ENCODE measurements around the gene KRTAP4-16.
"Not testable (repeated sequence)": the region's sequence is repeated elsewhere in the genome, so short reads cannot be mapped to it uniquely, and the experiment has no call there.

Gene KRTAP4-16

DNA sequence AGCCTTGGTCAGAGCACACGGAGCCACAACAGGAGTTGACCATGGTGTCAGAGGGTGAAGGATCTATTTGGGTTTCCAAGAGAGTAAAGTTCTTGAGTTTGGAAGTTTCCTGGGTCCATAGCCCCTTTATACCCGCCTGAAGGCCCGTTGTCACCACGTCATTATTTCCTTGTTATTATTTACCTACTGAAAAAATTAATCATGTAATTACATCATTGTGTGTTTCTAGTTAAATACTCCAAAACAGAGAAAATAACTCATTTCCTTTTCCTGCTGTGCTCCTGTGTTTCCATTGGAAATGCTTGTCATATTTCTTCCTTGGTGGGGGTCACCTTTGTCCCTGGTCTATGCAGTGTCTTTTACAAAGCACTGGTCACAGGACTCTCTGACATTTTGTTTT is 4.0 kb downstream of the KRTAP4-16 start, which contains the start of gene KRTAP4-8:
Gene KRTAP4-8, minus strand, starts transcription at position 101 of the 400 bp plus-strand sequence. Its CDS starts 58 bp downstream, at position 43.
- TF ChIP-seq, protein P1, sequence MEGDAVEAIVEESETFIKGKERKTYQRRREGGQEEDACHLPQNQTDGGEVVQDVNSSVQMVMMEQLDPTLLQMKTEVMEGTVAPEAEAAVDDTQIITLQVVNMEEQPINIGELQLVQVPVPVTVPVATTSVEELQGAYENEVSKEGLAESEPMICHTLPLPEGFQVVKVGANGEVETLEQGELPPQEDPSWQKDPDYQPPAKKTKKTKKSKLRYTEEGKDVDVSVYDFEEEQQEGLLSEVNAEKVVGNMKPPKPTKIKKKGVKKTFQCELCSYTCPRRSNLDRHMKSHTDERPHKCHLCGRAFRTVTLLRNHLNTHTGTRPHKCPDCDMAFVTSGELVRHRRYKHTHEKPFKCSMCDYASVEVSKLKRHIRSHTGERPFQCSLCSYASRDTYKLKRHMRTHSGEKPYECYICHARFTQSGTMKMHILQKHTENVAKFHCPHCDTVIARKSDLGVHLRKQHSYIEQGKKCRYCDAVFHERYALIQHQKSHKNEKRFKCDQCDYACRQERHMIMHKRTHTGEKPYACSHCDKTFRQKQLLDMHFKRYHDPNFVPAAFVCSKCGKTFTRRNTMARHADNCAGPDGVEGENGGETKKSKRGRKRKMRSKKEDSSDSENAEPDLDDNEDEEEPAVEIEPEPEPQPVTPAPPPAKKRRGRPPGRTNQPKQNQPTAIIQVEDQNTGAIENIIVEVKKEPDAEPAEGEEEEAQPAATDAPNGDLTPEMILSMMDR (IDR thresholded peaks at IDR 0.05; ENCODE audit: borderline replicate concordance, extremely low read depth, low read length, poor library complexity, severe bottlenecking), result no peak
- no peak for TF ChIP-seq EZH2 (IDR thresholded peaks at IDR 0.05; ENCODE audit: borderline replicate concordance, low read depth, low read length, severe bottlenecking)
- Histone ChIP-seq H3K27ac (ENCODE audit: low read length) (no peak within 1 kb of the TSS), H3K27me3 (ENCODE audit: insufficient read depth, low read length, poor library complexity) (no peaks in the 10 kb centered on the region), H3K4me1 (ENCODE audit: insufficient read depth, low read length) (no peaks in the 10 kb centered on the region), H3K9me3 (ENCODE audit: insufficient read depth, low read length, severe bottlenecking) (no peaks in the 10 kb centered on the region), H3K9ac (ENCODE audit: low read depth, low read length) (no peak within 1 kb of the TSS), H3K36me3 (ENCODE audit: insufficient read depth, low read length) (no peaks in the 10 kb centered on the region), H3K79me2 (ENCODE audit: insufficient read depth, low read length) (no peaks in the 10 kb centered on the region), H2AFZ (ENCODE audit: low read depth, low read length) (no peak within 1 kb of the TSS), H4K20me1 (ENCODE audit: insufficient read depth, low read length) (no peaks in the 10 kb centered on the region), H3K4me3 (ENCODE audit: low read depth in 1 of 2, low read length in 2 of 2) (no peak within 1 kb of the TSS), H3K4me2 (ENCODE audit: insufficient read depth, low read length) (no peak within 1 kb of the TSS)
- DNase-seq (no peak), ATAC-seq (ENCODE audit: insufficient read depth, low read depth) (no peak)

DNA sequence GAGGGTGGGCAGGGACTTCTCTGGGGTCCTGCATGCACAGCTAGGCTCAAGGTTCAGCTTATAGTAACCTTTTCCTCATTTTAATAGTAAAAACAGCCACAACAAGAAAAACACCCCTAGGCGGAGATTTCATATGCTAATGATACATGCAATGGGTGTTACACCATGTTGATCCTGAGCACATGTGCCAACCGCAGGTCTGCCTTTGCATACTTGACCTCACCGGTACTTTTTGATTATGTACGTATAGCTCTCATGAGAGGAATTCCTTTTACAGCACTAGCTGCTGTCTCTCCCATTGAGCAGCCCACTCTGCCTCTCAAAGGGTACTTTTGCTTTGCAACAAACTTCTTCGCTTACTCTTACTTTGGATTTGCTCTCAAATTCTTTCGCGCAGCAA is 6.0 kb downstream of the KRTAP4-16 start:
- Histone ChIP-seq H3K36me3 (ENCODE audit: insufficient read depth, low read length) (no peaks in the 10 kb centered on the region), H3K4me2 (ENCODE audit: insufficient read depth, low read length) (no peak overlapping the region), H3K27ac (ENCODE audit: low read length) (no peak overlapping the region), H3K9ac (ENCODE audit: low read depth, low read length) (no peak overlapping the region), H3K4me1 (ENCODE audit: insufficient read depth, low read length) (no peaks in the 10 kb centered on the region), H3K9me3 (ENCODE audit: insufficient read depth, low read length, severe bottlenecking) (no peaks in the 10 kb centered on the region), H2AFZ (ENCODE audit: low read depth, low read length) (no peak overlapping the region), H3K27me3 (ENCODE audit: insufficient read depth, low read length, poor library complexity) (no peaks in the 10 kb centered on the region), H4K20me1 (ENCODE audit: insufficient read depth, low read length) (no peaks in the 10 kb centered on the region), H3K79me2 (ENCODE audit: insufficient read depth, low read length) (no peaks in the 10 kb centered on the region), H3K4me3 (ENCODE audit: low read depth in 1 of 2, low read length in 2 of 2) (no peak overlapping the region)
- DNase-seq (no peak), ATAC-seq (ENCODE audit: insufficient read depth, low read depth) (no peak)
- no peak for TF ChIP-seq EZH2 (IDR thresholded peaks at IDR 0.05; ENCODE audit: borderline replicate concordance, low read depth, low read length, severe bottlenecking)
- TF ChIP-seq, protein P1 (IDR thresholded peaks at IDR 0.05; ENCODE audit: borderline replicate concordance, extremely low read depth, low read length, poor library complexity, severe bottlenecking), result no peak

DNA sequence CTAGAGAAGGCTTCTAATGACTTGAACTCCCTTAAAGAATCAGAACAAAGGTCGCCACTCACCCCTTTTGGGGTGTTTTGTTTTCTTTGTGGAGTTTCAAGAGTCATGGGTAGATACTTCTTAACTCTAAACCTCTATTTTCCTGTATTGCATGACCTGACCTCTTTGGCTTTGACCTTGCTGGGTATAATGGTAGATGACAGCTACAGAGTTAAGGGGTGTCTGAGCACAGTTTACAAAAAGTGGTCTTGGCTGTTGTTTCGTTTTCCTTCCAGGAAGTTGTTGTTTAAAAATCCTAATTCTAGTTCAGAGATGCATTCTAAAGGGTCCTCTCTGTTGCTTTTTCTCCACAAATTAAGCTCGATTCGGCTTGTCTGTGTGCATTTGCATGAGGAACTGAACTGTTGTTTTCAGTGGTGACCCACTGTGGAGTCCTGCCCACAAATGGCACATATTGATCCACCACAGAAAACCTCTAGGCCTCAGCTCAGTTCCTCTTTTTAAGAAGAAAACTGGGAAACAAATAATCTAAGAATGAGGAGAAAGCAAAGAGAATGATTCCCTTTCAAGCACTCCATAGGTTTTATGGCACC is 13.2 kb downstream of the KRTAP4-16 start:
- not testable (repeated sequence) for H3K4me2 ChIP-seq (ENCODE audit: insufficient read depth, low read length); H3K36me3 ChIP-seq (ENCODE audit: insufficient read depth, low read length); DNase-seq; H3K4me3 ChIP-seq (ENCODE audit: low read depth in 1 of 2, low read length in 2 of 2); H3K27me3 ChIP-seq (ENCODE audit: insufficient read depth, low read length, poor library complexity); H4K20me1 ChIP-seq (ENCODE audit: insufficient read depth, low read length); ATAC-seq (ENCODE audit: insufficient read depth, low read depth); H2AFZ ChIP-seq (ENCODE audit: low read depth, low read length); H3K9me3 ChIP-seq (ENCODE audit: insufficient read depth, low read length, severe bottlenecking); H3K9ac ChIP-seq (ENCODE audit: low read depth, low read length); H3K27ac ChIP-seq (ENCODE audit: low read length); H3K4me1 ChIP-seq (ENCODE audit: insufficient read depth, low read length); H3K79me2 ChIP-seq (ENCODE audit: insufficient read depth, low read length)

DNA sequence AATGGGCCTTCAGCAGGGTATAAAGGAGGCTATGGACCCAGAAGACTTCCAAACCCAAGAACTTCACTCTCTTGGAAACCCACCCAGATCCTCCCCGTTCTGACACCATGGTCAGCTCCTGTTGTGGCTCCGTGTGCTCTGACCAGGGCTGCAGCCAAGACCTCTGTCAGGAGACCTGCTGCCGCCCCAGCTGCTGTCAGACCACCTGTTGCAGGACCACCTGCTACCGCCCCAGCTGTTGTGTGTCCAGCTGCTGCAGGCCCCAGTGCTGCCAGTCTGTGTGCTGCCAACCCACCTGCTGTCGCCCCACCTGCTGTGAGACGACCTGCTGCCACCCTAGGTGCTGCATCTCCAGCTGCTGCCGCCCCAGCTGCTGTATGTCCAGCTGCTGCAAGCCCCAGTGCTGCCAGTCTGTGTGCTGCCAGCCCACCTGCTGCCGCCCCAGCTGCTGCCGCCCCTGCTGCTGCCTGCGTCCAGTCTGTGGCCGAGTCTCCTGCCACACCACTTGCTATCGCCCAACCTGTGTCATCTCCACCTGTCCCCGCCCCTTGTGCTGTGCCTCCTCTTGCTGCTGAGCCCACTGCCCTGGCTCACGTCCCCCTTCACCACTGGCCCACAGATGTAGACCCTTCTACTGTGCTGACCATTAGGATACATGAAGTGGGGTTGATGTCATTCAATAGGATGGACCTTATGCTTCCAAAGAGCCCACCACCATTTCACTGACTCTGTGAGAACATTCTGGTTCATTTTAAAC is 17.7 kb downstream of the KRTAP4-16 start, which contains the start of gene KRTAP4-7:
Gene KRTAP4-7, plus strand, starts transcription at position 51 of the 757 bp plus-strand sequence. Its CDS starts 57 bp downstream, at position 108.
- not testable (repeated sequence) for ATAC-seq (ENCODE audit: insufficient read depth, low read depth); H3K4me2 ChIP-seq (ENCODE audit: insufficient read depth, low read length); DNase-seq; H3K36me3 ChIP-seq (ENCODE audit: insufficient read depth, low read length); H3K4me1 ChIP-seq (ENCODE audit: insufficient read depth, low read length); H3K27ac ChIP-seq (ENCODE audit: low read length); H3K27me3 ChIP-seq (ENCODE audit: insufficient read depth, low read length, poor library complexity); H3K79me2 ChIP-seq (ENCODE audit: insufficient read depth, low read length); H3K4me3 ChIP-seq (ENCODE audit: low read depth in 1 of 2, low read length in 2 of 2); H3K9ac ChIP-seq (ENCODE audit: low read depth, low read length); H4K20me1 ChIP-seq (ENCODE audit: insufficient read depth, low read length); H3K9me3 ChIP-seq (ENCODE audit: insufficient read depth, low read length, severe bottlenecking); H2AFZ ChIP-seq (ENCODE audit: low read depth, low read length)

DNA sequence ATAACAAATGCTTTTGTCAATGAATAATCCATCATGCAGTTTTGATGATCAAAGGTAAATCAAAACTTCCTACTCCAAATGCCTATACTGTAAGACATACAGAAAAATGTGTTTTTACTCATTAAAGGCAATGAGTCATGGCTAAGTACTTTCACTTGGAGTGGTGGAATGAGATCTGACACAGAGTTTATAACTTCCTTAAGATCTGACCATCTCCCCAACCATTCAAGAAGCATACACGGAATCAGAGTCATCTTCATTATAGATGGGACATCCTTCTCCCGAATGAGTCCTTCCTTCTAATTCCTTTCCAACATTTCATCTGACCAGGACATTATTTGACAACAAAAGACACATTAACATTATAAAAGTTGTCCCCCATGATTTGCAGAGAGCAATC is 18.6 kb downstream of the KRTAP4-16 start:
- H3K9me3 ChIP-seq (ENCODE audit: insufficient read depth, low read length, severe bottlenecking); H3K27ac ChIP-seq (ENCODE audit: low read length); H3K4me1 ChIP-seq (ENCODE audit: insufficient read depth, low read length); H3K27me3 ChIP-seq (ENCODE audit: insufficient read depth, low read length, poor library complexity); H4K20me1 ChIP-seq (ENCODE audit: insufficient read depth, low read length); H3K36me3 ChIP-seq (ENCODE audit: insufficient read depth, low read length); H3K4me3 ChIP-seq (ENCODE audit: low read depth in 1 of 2, low read length in 2 of 2); H3K4me2 ChIP-seq (ENCODE audit: insufficient read depth, low read length); DNase-seq; H2AFZ ChIP-seq (ENCODE audit: low read depth, low read length); H3K79me2 ChIP-seq (ENCODE audit: insufficient read depth, low read length); H3K9ac ChIP-seq (ENCODE audit: low read depth, low read length); ATAC-seq (ENCODE audit: insufficient read depth, low read depth): not testable (repeated sequence)
